HG03520 (cell line): Measurements from ENCODE around the gene GMEB1.
"Not testable (repeated sequence)": the region's sequence is repeated elsewhere in the genome, so short reads cannot be mapped to it uniquely, and the experiment has no call there.

Experiments used
- ATAC-seq: cut with Tn5 transposase; IDR thresholded peaks from one replicate; pipeline ENCODE4 v1.9.1; 2021; ENCODE audit warnings: mild to moderate bottlenecking, moderate library complexity; ENCODE audit not compliant: unreplicated experiment

Gene GMEB1

GRCh38 chr1:28750330-28750729 lies 81.7 kb downstream of the GMEB1 start:
- no peak for ATAC-seq

- ATAC-seq, result not testable (repeated sequence)
These were observed 82.2 kb downstream of the GMEB1 start for GRCh38 chr1:28750771-28751294.

- ATAC-seq, result no peak
These were observed 82.9 kb downstream of the GMEB1 start for GRCh38 chr1:28751315-28752060.

GRCh38 chr1:28755701-28756100 lies 87.1 kb downstream of the GMEB1 start:
- ATAC-seq, result no peak

- ATAC-seq, result no peak
These were observed 88.3 kb downstream of the GMEB1 start for GRCh38 chr1:28756846-28757245.

GRCh38 chr1:28758420-28758819 lies 89.8 kb downstream of the GMEB1 start:
- no peak for ATAC-seq

- ATAC-seq, result no peak
These were observed 90.7 kb downstream of the GMEB1 start for GRCh38 chr1:28759257-28759656.

- no peak for ATAC-seq
These were observed 92.6 kb downstream of the GMEB1 start for GRCh38 chr1:28761189-28761588.

- ATAC-seq, result no peak
These were observed 98.1 kb downstream of the GMEB1 start for GRCh38 chr1:28766532-28767183.
